ACC112 (cell line): ENCODE measurements around the gene GRAMD2A.

Source experiments
- H2AFZ ChIP-seq: fragments of 200-600 bp; sonication (generic); one replicate; pipeline ENCODE4 v1.6.0; 2017; ENCODE audit warnings: antibody characterized with exemption, low read length; ENCODE audit not compliant: unreplicated experiment
- H3K27ac ChIP-seq: fragments of 200-600 bp; sonication (generic); 2 replicates; pipeline ENCODE4 v1.5.1; 2014; ENCODE audit warnings: low read depth, mild to moderate bottlenecking, antibody characterized with exemption, low read length, moderate library complexity
- H3K27me3 ChIP-seq: fragments of 200-600 bp; sonication (generic); 2 replicates; pipeline ENCODE4 v1.6.1; 2014; ENCODE audit warnings: mild to moderate bottlenecking, antibody characterized with exemption, low read length, moderate library complexity, mixed read lengths; ENCODE audit not compliant: insufficient read depth
- H3K36me3 ChIP-seq: fragments of 200-600 bp; sonication (generic); 2 replicates; pipeline ENCODE4 v1.6.1; 2016; ENCODE audit warnings: mild to moderate bottlenecking, antibody characterized with exemption, low read length, moderate library complexity, mixed read lengths; ENCODE audit not compliant: insufficient read depth
- H3K4me1 ChIP-seq: fragments of 200-600 bp; sonication (generic); one replicate; pipeline ENCODE4 v1.6.1; 2016; ENCODE audit warnings: low read length, mixed read lengths; ENCODE audit not compliant: insufficient read depth, unreplicated experiment, control insufficient read depth
- H3K4me3 ChIP-seq: fragments of 200-600 bp; sonication (generic); 2 replicates; pipeline ENCODE4 v1.5.1; 2014; ENCODE audit warnings: mild to moderate bottlenecking, low read depth, low read length
- H3K79me2 ChIP-seq: fragments of 200-600 bp; sonication (generic); one replicate; pipeline ENCODE4 v1.6.0; 2016; ENCODE audit warnings: low read length; ENCODE audit not compliant: control insufficient read depth, unreplicated experiment, insufficient read depth

The GRAMD2A gene

DNA sequence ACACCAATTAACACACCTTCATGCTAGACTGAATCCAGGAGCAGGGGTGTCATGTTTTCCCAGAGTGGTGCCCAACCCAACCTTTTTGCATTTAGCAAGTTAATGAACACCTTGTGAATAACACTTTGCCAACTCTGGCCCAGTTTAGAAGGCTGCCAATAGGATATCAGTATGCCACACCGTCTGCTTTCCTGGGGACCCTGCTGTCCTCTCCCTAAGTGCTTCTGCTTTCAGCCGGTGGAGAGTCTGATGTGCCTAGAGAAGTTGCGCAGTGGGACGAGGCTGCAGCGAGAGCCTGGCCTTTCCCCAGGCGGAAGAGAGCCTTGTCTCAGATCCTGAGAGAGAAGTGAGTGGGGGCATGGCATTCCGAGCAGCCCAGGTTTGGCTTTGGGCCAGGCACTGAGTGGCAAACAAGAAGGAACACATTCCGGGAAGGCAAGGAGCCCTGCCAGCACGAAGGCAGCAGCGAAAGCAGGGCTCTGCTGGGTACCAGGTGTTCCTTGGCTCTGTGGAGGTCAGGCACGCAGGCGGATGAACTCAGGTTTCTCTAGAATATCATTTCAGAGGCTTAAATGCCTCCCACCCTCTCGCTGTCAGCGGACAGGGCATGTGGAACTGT lies 42.5 kb downstream of the GRAMD2A start:
- no peak overlapping the region for H3K27ac ChIP-seq
- H3K4me3 ChIP-seq, result peak overlapping the region; percentile 75
- peak overlapping the region; percentile 84 for H2AFZ ChIP-seq
- H3K27me3 ChIP-seq, result no peaks in the 10 kb centered on the region
- no peaks in the 10 kb centered on the region for H3K36me3 ChIP-seq
- no peaks in the 10 kb centered on the region for H3K79me2 ChIP-seq
- peaks cover 7% of the 10 kb centered on the region for H3K4me1 ChIP-seq

DNA sequence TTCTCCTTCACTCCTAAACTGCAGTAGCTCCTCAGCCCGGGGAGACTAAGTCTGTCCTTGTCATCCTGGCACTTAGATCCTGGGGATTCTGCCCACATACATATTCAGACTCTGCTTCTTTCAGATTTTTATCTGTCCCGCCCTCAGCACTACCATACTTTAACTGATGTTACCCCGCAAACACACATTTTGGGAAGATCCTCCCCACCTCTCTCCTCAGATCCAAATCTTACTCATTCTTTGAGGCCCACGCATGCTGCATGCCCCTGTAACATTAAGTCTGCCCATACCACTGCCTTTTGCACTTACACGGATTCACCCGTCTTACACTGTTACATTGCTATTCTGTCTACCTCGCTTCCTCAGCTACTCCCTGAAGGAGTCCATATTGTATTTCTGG lies 43.3 kb downstream of the GRAMD2A start:
- Histone ChIP-seq H3K79me2 (no peaks in the 10 kb centered on the region), H3K4me1 (peaks cover 7% of the 10 kb centered on the region), H3K27ac (no peak overlapping the region), H3K36me3 (no peaks in the 10 kb centered on the region), H3K27me3 (no peaks in the 10 kb centered on the region), H2AFZ (no peak overlapping the region), H3K4me3 (no peak overlapping the region)

DNA sequence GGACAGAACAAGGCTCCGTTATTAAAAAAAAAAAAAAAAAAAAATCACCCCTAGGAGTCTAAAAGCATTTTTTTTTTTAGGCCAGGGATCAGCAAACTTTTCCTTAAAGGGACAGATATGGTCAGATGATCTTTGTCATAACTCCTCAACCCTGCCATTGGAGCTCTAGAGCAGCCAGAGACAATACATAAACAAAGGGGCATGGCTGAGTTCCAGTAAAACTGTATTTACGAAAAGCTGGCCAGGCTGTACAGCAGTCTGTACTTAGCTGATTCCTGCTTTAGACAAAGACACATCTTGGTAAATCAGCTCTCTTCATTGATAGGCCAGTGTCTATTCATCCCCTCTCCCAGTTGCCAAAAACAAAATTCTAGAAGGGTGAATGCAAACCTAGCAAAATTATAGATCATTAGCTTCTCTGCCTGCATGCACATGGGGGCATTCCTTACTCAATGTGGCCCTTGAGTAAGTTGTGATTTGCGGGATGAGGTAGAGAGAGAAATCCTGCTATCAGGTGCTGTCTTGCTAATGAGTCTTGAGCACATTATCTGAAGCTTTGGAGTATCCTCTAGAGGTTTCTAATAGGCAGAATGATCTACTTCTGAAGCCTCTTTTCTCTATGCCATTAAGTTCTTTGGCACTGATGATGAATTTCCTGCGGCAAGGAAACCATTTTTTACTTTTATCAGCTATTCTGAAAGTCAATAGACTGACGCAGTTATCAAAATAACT lies 44.2 kb downstream of the GRAMD2A start:
- Histone ChIP-seq H2AFZ (no peak overlapping the region), H3K4me3 (no peak overlapping the region), H3K27ac (no peak overlapping the region), H3K79me2 (no peaks in the 10 kb centered on the region), H3K36me3 (no peaks in the 10 kb centered on the region), H3K27me3 (no peaks in the 10 kb centered on the region), H3K4me1 (peaks cover 7% of the 10 kb centered on the region)

DNA sequence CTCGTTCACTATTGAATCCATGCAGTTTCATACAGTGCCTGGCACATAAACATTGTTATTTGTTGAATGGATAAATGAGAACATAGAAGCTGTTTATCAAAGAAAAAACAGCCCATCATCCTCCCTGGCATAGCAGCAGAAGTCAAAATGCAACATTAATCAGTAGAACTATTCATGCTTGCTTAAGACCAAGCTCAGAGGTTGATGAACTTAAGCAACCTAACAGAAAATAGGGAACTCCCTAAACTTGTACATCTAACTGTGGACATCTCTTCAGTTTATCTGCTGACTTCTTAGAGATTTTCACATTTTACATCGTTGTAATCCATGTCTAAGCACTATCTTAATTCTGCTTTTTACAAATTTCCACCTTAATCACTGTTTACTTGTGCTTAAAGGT lies 50.2 kb downstream of the GRAMD2A start:
- no peak overlapping the region for H3K27ac ChIP-seq
- no peaks in the 10 kb centered on the region for H3K36me3 ChIP-seq
- H3K79me2 ChIP-seq, result no peaks in the 10 kb centered on the region
- H3K27me3 ChIP-seq, result no peaks in the 10 kb centered on the region
- no peaks in the 10 kb centered on the region for H3K4me1 ChIP-seq
- no peak overlapping the region for H3K4me3 ChIP-seq
- no peak overlapping the region for H2AFZ ChIP-seq

DNA sequence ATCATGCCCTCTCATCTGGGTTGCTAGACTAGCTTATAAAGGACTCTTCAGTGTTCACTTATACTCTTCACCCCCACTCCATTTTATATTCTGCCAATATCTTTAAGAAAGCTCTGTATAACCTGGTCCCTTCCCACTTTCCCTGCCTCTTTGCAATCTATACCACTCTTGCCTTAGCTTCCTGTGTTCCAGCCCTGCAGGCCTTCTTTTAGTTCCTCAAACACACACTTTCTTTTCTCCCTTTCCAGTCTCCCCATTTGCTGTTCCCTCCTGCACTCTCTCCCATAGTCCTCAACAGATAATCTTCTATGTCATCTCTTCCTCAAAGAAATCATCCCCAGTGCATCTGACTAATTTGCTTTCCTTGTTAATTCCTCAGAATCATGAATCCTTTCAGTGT lies 50.7 kb downstream of the GRAMD2A start:
- no peaks in the 10 kb centered on the region for H3K79me2 ChIP-seq
- H3K36me3 ChIP-seq, result no peaks in the 10 kb centered on the region
- no peak overlapping the region for H2AFZ ChIP-seq
- H3K4me1 ChIP-seq, result no peaks in the 10 kb centered on the region
- no peak overlapping the region for H3K4me3 ChIP-seq
- H3K27me3 ChIP-seq, result no peaks in the 10 kb centered on the region
- H3K27ac ChIP-seq, result no peak overlapping the region

DNA sequence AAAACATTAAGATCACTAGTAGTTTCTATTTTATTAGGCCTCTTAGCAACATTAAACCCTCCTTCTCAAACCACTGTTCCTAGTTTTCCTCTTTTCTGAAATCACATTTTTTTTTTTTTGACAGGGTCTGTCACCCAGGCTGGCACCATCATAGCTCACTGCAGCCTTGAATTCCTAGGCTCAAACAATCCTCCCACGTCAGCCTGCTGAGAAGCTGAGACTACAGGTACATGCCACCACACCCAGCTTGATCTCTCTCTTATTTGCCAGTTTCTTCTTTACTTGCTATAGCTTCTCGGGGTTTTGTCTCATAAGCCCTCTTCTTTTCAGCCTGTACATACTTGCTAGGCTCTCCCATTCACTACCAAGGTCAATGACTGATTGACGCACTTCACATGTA lies 51.4 kb downstream of the GRAMD2A start:
- Histone ChIP-seq H3K4me3 (no peak overlapping the region), H3K4me1 (peaks cover 6% of the 10 kb centered on the region), H3K79me2 (no peaks in the 10 kb centered on the region), H3K36me3 (no peaks in the 10 kb centered on the region), H3K27me3 (no peaks in the 10 kb centered on the region), H2AFZ (no peak overlapping the region), H3K27ac (no peak overlapping the region)

DNA sequence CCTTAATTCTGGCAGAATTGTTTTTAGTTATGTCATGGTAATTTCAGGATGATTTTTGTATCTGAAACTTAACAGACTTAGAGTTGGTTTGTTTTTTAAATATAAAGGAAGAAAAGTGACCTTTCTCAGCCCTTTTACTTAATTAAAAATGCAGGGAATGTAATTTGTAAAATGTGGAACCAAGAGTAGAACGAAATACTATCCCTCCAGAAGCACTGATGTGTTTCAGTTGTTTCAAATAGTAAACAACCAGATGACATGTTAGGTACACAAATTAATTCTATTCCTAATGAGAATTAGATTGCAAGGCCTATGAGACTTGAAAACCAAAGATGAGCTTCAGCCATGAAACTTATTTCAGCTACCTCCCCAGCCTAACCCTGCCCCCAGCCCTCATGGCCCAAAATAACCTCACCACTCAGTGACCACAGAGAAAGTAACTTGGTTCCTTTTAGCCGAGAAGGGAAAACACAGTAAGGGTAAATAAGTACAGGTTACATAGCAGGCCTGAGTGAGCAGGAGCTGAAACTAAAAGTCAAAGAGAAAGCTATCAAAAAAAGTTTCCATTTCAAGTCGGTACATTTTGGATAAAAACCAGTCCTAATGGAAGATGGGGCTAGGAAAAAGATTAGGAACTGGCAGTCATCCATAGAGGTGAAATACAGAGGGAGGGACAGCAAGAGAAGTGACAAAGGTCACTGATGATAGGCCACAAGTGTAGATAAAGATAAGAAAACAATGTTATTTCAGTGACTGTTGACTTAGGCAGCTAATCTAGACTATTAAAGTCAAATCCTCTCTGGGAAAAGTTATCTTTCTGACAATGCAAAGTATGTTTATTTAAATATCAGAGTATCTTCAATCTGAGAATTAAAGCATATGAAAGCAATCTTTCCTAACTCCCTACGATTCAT lies 56.2 kb downstream of the GRAMD2A start:
- no peak overlapping the region for H3K4me3 ChIP-seq
- H3K4me1 ChIP-seq, result peaks cover 6% of the 10 kb centered on the region
- H2AFZ ChIP-seq, result no peak overlapping the region
- no peaks in the 10 kb centered on the region for H3K36me3 ChIP-seq
- no peaks in the 10 kb centered on the region for H3K79me2 ChIP-seq
- H3K27me3 ChIP-seq, result no peaks in the 10 kb centered on the region
- no peak overlapping the region for H3K27ac ChIP-seq

DNA sequence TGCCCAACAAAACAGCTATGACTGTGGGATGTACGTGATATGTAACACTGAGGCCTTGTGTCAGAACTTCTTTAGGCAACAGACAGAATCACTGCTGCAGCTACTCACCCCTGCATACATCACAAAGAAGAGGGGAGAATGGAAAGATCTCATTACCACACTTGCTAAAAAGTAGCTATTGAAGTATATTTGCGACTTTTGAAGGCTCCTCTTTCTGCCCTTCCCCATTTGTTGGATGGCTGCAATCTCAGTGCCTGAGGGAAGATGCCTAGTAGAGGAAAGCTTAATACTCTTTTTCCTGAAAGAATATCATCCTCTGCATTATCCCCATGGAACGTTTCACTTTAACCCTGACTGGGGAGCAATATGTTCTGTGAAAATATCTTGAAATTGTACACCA lies 57.5 kb downstream of the GRAMD2A start:
- H3K4me1 ChIP-seq, result peaks cover 6% of the 10 kb centered on the region
- H3K27ac ChIP-seq, result no peak overlapping the region
- no peaks in the 10 kb centered on the region for H3K79me2 ChIP-seq
- no peak overlapping the region for H3K4me3 ChIP-seq
- no peaks in the 10 kb centered on the region for H3K27me3 ChIP-seq
- no peak overlapping the region for H2AFZ ChIP-seq
- no peaks in the 10 kb centered on the region for H3K36me3 ChIP-seq

DNA sequence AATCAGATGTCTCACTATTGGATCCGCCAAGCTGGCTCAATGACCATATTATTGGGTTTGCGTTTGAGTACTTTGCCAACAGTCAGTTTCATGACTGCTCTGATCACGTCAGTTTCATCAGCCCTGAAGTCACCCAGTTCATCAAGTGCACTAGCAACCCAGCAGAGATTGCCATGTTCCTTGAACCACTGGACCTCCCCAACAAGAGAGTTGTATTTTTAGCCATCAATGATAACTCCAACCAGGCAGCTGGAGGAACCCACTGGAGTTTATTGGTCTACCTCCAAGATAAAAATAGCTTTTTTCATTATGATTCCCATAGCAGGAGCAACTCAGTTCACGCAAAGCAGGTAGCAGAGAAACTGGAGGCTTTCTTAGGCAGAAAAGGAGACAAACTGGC lies 57.9 kb downstream of the GRAMD2A start:
- Histone ChIP-seq H2AFZ (no peak overlapping the region), H3K4me3 (no peak overlapping the region), H3K27ac (no peak overlapping the region), H3K4me1 (peaks cover 6% of the 10 kb centered on the region), H3K27me3 (no peaks in the 10 kb centered on the region), H3K36me3 (no peaks in the 10 kb centered on the region), H3K79me2 (no peaks in the 10 kb centered on the region)

DNA sequence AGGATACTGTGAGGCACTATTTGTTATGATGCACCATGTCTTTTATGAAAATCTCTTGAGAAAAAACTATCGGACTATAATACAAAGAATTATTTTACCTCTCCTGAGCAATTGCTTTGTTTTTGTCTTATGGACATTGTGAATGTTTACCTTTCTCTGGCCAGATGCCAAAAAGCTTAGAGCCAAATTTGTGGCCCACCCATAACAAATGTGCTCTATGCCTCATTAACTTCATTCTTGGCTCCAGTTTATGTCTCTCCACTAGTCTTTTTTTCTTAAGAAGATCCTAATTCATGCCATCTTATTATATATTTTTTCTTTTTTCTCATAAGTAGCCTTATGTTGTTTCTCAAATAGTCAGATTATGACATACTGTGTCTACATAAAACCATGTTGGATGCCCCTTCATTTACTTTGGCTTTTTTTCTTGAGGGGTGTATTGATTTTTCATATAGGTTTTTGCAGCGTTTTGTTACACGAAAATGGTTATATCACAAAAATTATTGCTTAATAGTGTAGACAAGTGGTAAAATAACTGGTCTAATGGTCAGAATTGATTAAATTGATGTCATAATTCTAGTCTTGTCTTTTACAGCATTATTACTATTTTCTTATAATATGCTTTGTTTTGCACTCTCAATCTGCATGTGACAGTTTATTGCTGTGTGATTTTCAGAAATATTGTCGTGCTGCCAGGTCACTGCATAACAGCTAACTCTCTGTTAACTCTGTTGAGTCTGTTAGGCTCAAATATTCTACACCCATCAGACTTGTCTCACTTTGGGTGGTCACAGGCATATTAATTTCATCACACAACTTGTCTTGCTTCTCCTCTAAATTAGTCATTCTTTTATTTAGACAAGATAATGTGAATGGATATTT lies 61.2 kb downstream of the GRAMD2A start:
- no peaks in the 10 kb centered on the region for H3K36me3 ChIP-seq
- no peaks in the 10 kb centered on the region for H3K79me2 ChIP-seq
- H3K4me1 ChIP-seq, result peaks cover 2% of the 10 kb centered on the region
- no peak overlapping the region for H3K4me3 ChIP-seq
- H2AFZ ChIP-seq, result no peak overlapping the region
- no peak overlapping the region for H3K27ac ChIP-seq
- no peaks in the 10 kb centered on the region for H3K27me3 ChIP-seq
